SKM-1 treated with dmso at 0.1 percent for 144 hours (cell line): Measurements from ENCODE around the gene MYO1D.

Experiments used
- DNase-seq: peaks from one replicate; lab custom pipeline; 2025; ENCODE audit not compliant: unreplicated experiment; lab: John Stamatoyannopoulos, UW

Gene MYO1D

GRCh38 chr17:32631341-32632096 is 245.4 kb downstream of the MYO1D start:
- DNase-seq, result no peak

DNA sequence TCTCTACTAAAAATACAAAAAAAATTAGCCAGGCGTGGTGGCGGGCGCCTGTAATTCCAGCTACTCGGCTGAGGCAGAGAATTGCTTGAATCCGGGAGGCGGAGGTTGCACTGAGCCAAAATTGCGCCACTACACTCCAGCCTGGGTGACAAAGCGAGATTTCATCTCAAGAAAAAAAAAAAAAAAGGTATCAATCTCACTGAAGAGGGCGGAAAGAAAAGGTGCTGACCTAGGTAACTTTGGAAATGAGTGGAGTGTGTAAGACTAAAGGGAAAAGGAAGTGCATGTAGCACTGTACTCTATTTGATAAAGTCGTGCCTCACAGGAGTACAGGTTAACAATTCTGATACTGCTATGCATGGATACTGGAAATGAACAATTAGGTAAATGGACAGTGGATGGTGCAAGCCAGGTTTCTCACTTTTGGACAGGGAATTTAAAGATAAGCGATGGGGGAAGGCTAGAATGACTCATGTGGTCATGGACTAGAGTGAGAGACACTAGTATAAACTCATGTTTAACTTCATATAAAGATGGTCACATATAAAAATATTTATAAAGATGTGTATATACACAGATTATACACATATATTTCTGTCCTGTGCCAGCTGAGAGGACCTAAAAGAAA is 247.2 kb downstream of the MYO1D start:
- DNase-seq, result no peak

GRCh38 chr17:32628271-32629044 is 248.5 kb downstream of the MYO1D start:
- no peak for DNase-seq

DNA sequence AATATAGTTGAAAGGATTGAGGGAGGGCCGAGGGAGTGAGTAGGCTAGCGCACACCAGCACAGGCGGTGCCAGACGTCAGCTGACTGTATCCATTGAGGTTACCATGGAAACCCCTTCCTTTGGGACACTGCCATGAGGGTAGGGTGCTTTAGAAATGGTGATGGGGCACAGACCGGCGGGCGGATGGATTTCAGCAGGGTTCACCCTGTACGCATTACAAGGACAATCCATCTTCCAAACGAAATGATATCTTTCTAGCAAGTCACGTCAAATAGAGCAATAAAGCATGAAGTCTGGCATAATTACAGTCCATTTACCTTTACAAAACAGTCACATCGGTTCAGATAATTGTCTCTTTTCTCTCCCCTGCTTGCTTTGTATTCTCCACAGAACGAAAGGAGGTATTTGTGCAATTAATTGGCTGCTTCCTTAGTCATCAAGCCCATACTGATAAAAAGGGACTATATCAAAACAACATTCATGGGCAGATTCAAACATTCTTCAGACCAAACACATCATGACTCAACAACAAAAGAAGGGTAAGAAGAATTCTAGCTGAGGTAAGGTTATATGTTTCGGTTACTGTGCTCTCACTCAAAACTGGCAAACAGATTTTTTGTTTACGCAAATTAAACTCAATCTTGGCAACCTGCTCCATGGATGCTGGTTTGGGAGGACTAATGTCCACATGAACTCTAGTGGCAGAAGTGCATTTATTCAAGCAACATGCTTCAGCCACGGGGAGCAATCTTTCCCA is 249.5 kb downstream of the MYO1D start:
- DNase-seq, result no peak

- no peak for DNase-seq
Observed at GRCh38 chr17:32626379-32626791, 250.5 kb downstream of the MYO1D start.

DNA sequence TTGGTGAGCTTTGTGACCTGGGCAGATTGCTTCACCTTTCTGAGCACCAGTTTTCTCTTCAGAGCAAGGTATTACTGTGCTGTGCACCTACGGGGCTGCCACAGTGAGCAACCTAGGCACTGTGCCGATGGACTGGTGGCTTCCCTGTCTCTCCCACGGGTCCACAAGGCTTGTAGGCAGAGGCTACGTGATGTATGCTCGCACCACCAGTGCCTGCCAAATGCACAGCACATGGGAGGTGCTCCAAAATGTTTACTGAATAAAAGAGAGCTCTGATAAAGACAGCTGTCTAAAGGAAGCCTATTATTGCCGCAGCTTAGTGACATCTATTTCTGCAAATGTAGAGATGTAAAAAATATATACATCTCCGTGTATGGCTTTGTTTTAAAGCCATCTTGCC is 251.0 kb downstream of the MYO1D start:
- DNase-seq, result no peak

- DNase-seq, result no peak
Observed at GRCh38 chr17:32623196-32623595, 253.7 kb downstream of the MYO1D start.

GRCh38 chr17:32622540-32622939 is 254.4 kb downstream of the MYO1D start:
- DNase-seq, result no peak

DNA sequence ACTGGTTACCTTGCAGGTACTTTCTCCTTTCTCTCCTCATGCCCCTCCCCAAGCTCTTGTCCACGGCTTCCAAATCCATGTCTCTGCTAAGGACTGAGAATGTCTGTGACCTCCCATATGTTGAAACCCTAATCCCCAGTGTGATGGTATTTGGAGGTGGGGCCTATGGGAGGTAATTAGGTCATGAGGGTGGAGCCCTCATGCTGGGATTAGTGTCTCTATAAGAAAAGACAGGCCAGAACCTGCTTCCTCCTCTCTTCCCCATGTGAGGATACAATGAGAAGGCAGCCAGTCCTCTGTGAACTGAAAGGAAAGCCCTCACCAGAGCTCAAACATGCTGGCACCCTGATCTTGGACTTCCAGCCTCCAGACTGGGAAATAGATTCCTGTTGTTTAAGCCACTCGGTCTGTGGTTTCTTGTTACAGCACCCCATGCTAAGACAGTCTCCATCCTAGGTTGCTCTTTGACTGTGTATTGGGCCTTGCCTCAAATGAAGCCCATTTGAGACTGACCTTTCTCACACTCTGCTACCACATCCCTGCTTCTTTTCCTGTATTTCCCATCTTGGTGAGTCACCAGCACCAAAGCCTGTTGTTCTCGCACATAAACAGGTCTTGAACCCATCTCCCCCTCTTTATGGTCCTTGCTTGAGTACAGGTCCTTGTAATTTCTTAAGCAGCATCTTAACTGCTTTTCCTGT is 255.2 kb downstream of the MYO1D start:
- DNase-seq, result no peak

GRCh38 chr17:32615326-32615725 is 261.6 kb downstream of the MYO1D start:
- DNase-seq, result no peak

- no peak for DNase-seq
Observed at GRCh38 chr17:32610943-32611342, 266.0 kb downstream of the MYO1D start.

DNA sequence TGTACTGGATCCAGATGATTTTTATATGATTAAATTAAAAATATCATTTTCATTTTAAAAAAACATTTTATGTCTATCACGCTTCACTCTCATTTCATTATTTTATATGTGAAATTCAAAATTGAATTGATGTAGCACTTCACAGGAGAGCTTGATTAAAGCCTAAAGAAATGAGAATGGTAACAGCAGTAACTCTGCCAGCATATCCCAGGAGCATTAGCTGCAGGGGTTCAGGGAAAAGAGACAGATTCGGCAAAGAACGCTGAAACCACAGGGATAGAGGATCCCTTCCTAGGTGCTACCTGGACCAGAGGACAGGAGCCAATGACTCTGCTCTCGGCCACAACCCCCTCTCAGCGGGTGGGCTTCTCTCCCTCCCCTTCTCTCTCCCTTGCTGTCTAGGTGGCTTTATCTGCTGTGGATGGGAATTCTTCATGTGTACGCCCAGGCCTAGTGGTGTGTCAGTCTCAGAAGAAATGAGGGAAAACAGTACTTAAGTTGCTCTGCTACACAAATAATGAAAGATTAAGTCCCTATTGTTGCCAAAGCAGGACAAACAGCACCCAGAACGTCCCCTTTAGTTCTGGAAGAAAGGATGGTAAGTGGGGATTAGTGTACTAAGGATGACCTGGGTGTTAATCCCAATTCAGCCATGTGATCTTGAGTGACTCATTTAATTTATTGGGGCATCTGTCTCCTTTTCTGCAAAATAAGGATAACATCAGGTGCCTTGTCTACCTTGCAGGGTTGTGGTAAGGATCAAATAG is 266.9 kb downstream of the MYO1D start:
- no peak for DNase-seq

- DNase-seq, result peak; percentile 88
Observed at GRCh38 chr17:32609085-32609484, 267.8 kb downstream of the MYO1D start.

GRCh38 chr17:32608267-32608666 is 268.7 kb downstream of the MYO1D start:
- no peak for DNase-seq

DNA sequence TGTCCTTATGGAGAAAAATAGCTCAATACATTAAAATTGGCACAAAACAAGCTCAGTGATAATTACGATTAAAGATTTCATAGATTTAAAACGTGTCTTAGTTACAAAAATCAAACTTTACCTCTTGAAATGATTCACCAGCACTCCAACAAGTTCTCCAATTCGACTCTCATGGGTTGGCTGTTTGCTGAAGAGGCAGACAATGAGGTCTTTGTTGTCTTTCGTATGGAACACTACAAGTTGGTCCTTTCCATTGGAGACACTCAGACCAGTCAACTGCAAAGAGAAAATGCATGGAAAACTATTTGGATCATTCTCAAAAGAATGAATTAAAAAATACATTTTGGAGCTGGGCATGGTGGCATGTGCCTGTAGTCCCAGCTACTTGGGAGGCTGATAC is 272.0 kb downstream of the MYO1D start:
- DNase-seq, result no peak

- DNase-seq, result no peak
Observed at GRCh38 chr17:32602396-32602795, 274.5 kb downstream of the MYO1D start.

DNA sequence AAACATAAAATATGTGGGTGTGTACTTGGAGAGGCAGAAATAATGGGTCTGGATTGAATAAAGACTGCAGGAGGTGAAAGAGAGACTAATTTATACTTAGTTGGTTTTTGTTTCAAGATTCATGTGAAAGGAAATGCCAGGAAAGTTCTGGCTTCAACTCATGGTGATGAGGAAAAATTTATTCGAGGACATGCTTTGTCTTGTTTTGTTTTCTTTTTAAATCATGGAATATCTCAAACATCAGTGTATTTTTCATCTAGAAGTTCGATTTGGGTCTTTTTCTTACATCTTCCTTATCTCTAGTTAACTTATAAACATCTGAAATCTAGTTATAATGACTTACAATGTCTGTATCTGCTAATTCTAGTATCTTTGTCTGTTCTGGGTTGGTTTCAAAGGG is 275.1 kb downstream of the MYO1D start:
- DNase-seq, result no peak

GRCh38 chr17:32596628-32597027 is 280.3 kb downstream of the MYO1D start:
- no peak for DNase-seq

DNA sequence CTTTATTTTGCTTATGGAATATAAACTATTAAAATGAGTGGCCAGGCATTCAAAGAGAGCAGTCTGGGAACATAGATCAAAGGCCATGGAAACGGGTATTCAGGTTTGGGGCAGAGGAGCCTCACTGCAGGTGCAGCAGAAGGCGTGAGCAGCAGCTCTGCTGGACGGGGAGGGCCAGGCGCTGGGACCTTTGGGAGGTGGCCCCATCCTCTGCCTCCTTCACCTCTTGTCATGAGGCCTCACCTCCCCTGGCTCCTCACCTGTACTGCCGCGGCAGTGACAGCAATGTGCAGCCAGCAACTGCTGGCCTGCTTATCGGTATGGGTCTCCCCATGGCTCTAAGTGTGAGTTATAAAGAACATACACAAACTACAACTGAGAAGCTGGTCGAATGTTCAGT is 280.7 kb downstream of the MYO1D start:
- DNase-seq, result no peak

- no peak for DNase-seq
Observed at GRCh38 chr17:32593003-32593402, 283.9 kb downstream of the MYO1D start.
